Loucy (cell line): ENCODE data around the gene NECTIN3.

Experiments used
- H2AFZ ChIP-seq: fragments of 200-600 bp; sonication (generic); 2 replicates; pipeline ENCODE4 v1.6.0; 2016; ENCODE audit warnings: antibody characterized with exemption, mild to moderate bottlenecking, low read length, moderate library complexity
- H3F3A ChIP-seq: fragments of 200-600 bp; 2 replicates; pipeline ENCODE4 v1.6.0; 2016; ENCODE audit warnings: antibody characterized with exemption, low read depth, mild to moderate bottlenecking
- H3K27me3 ChIP-seq: fragments of 200-600 bp; sonication (generic); 2 replicates; pipeline ENCODE4 v1.6.1; 2014; ENCODE audit warnings: low read length, mild to moderate bottlenecking; ENCODE audit not compliant: insufficient read depth, poor library complexity, severe bottlenecking
- H3K36me3 ChIP-seq: fragments of 200-600 bp; sonication (generic); 2 replicates; pipeline ENCODE4 v1.6.1; 2016; ENCODE audit warnings: low read length; ENCODE audit not compliant: insufficient read depth
- H3K4me1 ChIP-seq: fragments of 200-600 bp; sonication (generic); 2 replicates; pipeline ENCODE4 v1.5.1; 2014; ENCODE audit warnings: low read length, mild to moderate bottlenecking; ENCODE audit not compliant: insufficient read depth, poor library complexity, severe bottlenecking
- H3K4me2 ChIP-seq: fragments of 200-600 bp; sonication (generic); 2 replicates; pipeline ENCODE4 v1.6.0; 2014; ENCODE audit warnings: antibody characterized with exemption, low read length, low read depth, mild to moderate bottlenecking; ENCODE audit not compliant: poor library complexity, severe bottlenecking
- H3K4me3 ChIP-seq: fragments of 200-600 bp; sonication (generic); 2 replicates; pipeline ENCODE4 v1.5.1; 2014; ENCODE audit warnings: low read length, mild to moderate bottlenecking, mixed read lengths; ENCODE audit not compliant: poor library complexity, severe bottlenecking
- H3K79me2 ChIP-seq: fragments of 200-600 bp; sonication (generic); 2 replicates; pipeline ENCODE4 v1.6.1; 2014; ENCODE audit warnings: low read length; ENCODE audit not compliant: insufficient read depth
- H3K9ac ChIP-seq: fragments of 200-600 bp; sonication (generic); 2 replicates; pipeline ENCODE4 v1.6.0; 2014; ENCODE audit warnings: mild to moderate bottlenecking, low read depth, low read length, moderate library complexity; ENCODE audit not compliant: poor library complexity, severe bottlenecking
- H3K9me2 ChIP-seq: fragments of 200-600 bp; sonication (generic); replicated peaks from 2 replicates; pipeline ENCODE4 v1.6.1; 2016; ENCODE audit warnings: low read depth, low read length, mixed read lengths
- H3K9me3 ChIP-seq: fragments of 200-600 bp; sonication (generic); 2 replicates; pipeline ENCODE4 v1.6.1; 2014; ENCODE audit warnings: mild to moderate bottlenecking, antibody characterized with exemption, low read length, low read depth; ENCODE audit not compliant: insufficient read depth
- H4K20me1 ChIP-seq: fragments of 200-600 bp; sonication (generic); 2 replicates; pipeline ENCODE4 v1.6.0; 2014; ENCODE audit warnings: antibody characterized with exemption, low read length, mild to moderate bottlenecking; ENCODE audit not compliant: insufficient read depth, poor library complexity, severe bottlenecking
- EZH2phosphoT487 ChIP-seq: fragments of 200-600 bp; IDR thresholded peaks from 2 replicates; pipeline ENCODE4 v1.6.1; 2018; ENCODE audit warnings: antibody characterized with exemption, mild to moderate bottlenecking, moderate library complexity, borderline replicate concordance
- TF ChIP-seq, protein P1 (sequence below): fragments of 200-600 bp; sonication (generic); conservative IDR thresholded peaks from 2 replicates; pipeline ENCODE4 v1.5.1; 2014; ENCODE audit warnings: mild to moderate bottlenecking, antibody characterized with exemption, low read length

The NECTIN3 gene

DNA sequence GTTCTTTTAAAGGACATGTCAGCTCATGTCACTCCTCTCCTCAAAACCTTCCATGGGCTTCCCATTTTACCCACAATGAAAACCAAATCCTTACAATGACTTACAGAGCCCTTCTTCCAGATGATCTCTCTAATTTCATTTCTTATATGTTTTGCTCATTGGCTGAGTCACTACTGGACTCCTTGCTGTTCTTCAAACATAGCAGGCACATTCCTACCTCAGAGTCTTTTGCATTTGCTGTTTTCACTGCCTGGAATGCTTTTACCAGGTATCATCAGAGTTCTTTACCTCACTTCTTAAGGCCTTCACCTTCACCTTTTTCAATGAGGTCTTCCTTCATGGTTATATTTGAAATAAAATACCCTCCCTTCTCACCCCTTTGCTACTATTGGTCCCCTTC lies 57.3 kb downstream of the NECTIN3 start:
- no peaks in the 10 kb centered on the region for H3K36me3 ChIP-seq
- H3K9me2 ChIP-seq: no peaks in the 10 kb centered on the region
- H3K4me1 ChIP-seq: no peaks in the 10 kb centered on the region
- no peaks in the 10 kb centered on the region for H4K20me1 ChIP-seq
- H3K27me3 ChIP-seq: no peaks in the 10 kb centered on the region
- H3K9me3 ChIP-seq: no peaks in the 10 kb centered on the region
- H3K4me3 ChIP-seq: no peak overlapping the region
- H3F3A ChIP-seq: no peaks in the 10 kb centered on the region
- TF ChIP-seq, protein P1, sequence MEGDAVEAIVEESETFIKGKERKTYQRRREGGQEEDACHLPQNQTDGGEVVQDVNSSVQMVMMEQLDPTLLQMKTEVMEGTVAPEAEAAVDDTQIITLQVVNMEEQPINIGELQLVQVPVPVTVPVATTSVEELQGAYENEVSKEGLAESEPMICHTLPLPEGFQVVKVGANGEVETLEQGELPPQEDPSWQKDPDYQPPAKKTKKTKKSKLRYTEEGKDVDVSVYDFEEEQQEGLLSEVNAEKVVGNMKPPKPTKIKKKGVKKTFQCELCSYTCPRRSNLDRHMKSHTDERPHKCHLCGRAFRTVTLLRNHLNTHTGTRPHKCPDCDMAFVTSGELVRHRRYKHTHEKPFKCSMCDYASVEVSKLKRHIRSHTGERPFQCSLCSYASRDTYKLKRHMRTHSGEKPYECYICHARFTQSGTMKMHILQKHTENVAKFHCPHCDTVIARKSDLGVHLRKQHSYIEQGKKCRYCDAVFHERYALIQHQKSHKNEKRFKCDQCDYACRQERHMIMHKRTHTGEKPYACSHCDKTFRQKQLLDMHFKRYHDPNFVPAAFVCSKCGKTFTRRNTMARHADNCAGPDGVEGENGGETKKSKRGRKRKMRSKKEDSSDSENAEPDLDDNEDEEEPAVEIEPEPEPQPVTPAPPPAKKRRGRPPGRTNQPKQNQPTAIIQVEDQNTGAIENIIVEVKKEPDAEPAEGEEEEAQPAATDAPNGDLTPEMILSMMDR: no peak
- TF ChIP-seq EZH2phosphoT487: no peak
- no peak overlapping the region for H3K4me2 ChIP-seq
- H3K79me2 ChIP-seq: no peaks in the 10 kb centered on the region
- H2AFZ ChIP-seq: no peak overlapping the region
- no peak overlapping the region for H3K9ac ChIP-seq

DNA sequence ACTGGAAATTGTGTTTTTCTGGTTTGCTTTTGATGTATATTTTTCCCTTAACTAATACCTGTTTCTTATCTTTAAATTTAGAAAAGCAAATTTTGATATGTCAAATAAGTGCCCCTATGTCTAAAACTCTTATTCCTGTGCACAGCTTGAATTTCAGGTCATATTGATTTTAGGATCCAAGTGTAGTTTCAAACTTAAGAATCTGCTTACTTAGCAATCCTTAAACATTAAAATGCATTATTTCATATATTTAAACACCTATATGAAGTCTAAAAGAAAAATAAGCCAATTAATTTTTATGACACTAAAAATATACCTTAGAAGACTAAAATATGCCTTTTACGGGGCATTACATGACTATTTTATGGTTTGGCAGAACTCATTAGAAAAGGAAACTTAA lies 59.2 kb downstream of the NECTIN3 start:
- Histone ChIP-seq H3K79me2 (no peaks in the 10 kb centered on the region), H3K36me3 (no peaks in the 10 kb centered on the region), H3K4me1 (no peaks in the 10 kb centered on the region), H3K4me3 (no peak overlapping the region), H3K4me2 (no peak overlapping the region), H3F3A (no peaks in the 10 kb centered on the region), H3K9me2 (no peaks in the 10 kb centered on the region), H3K9ac (no peak overlapping the region), H3K9me3 (no peaks in the 10 kb centered on the region), H3K27me3 (no peaks in the 10 kb centered on the region), H4K20me1 (no peaks in the 10 kb centered on the region), H2AFZ (no peak overlapping the region)
- TF ChIP-seq, protein P1: no peak
- no peak for TF ChIP-seq EZH2phosphoT487

DNA sequence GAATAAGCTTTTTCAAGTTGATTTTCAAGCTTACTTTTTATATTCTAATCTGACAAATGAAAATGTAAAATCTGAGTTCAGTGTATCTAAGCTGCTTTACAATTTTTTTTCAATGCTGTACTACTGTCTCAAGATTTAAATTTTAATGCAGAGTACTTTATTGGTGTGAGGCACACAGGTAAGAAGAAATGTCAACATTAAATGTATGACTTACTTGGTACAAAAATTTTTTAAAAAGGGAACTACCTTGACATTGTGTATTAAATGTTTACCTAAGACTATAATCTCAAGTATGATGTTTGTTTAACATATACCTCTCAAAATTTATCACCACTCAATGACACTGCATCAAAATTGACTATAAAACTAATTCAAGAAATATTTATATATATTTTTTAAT lies 62.7 kb downstream of the NECTIN3 start:
- no peak for TF ChIP-seq EZH2phosphoT487
- no peaks in the 10 kb centered on the region for H3F3A ChIP-seq
- H2AFZ ChIP-seq: no peak overlapping the region
- no peaks in the 10 kb centered on the region for H3K79me2 ChIP-seq
- H3K9ac ChIP-seq: no peak overlapping the region
- no peak overlapping the region for H3K4me3 ChIP-seq
- no peaks in the 10 kb centered on the region for H3K9me2 ChIP-seq
- no peak overlapping the region for H3K4me2 ChIP-seq
- H3K4me1 ChIP-seq: no peaks in the 10 kb centered on the region
- no peaks in the 10 kb centered on the region for H3K9me3 ChIP-seq
- no peaks in the 10 kb centered on the region for H3K36me3 ChIP-seq
- no peaks in the 10 kb centered on the region for H3K27me3 ChIP-seq
- H4K20me1 ChIP-seq: no peaks in the 10 kb centered on the region

DNA sequence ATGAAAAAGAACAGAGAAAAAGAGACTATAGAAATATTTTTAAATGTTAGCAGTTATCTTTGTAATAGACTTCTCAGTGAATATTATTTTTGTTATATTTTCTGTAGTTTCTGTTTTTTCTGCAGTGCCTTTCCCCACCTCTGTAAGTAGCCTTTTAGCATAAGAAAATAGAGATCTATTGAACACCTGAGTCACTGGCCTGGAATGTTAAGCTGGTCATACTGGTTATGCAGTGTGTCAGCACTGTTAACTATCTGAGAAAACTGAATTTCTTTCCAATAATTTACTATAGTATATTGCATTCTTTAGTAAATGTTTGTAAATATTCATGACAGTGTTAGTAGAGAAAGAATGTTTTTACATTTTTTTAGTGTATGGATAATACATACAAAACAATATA lies 79.8 kb downstream of the NECTIN3 start:
- H3K79me2 ChIP-seq: no peaks in the 10 kb centered on the region
- H3K9ac ChIP-seq: no peak overlapping the region
- no peaks in the 10 kb centered on the region for H3K9me2 ChIP-seq
- H3K4me1 ChIP-seq: no peaks in the 10 kb centered on the region
- H3F3A ChIP-seq: no peaks in the 10 kb centered on the region
- no peaks in the 10 kb centered on the region for H4K20me1 ChIP-seq
- no peaks in the 10 kb centered on the region for H3K27me3 ChIP-seq
- H3K4me3 ChIP-seq: no peak overlapping the region
- TF ChIP-seq, protein P1: no peak
- TF ChIP-seq EZH2phosphoT487: no peak
- H2AFZ ChIP-seq: no peak overlapping the region
- no peaks in the 10 kb centered on the region for H3K36me3 ChIP-seq
- H3K4me2 ChIP-seq: no peak overlapping the region
- H3K9me3 ChIP-seq: no peaks in the 10 kb centered on the region
